Spleen (tissue), 7 donors: ENCODE results near the gene HIPK3.

Experiments used
- CTCF ChIP-seq, 11 experiments: fragments of 200-600 bp in 7 of 11; fragments of 450-650 bp in 4 of 11; sonication (generic) in 4 of 11; IDR thresholded peaks in 8 of 11; conservative IDR thresholded peaks in 3 of 11; 1 replicate in 7 of 11; 2 replicates in 4 of 11; pipeline versions ENCODE4 v1.4.0 to v1.8.0; 2016 to 2021; ENCODE audit warnings: antibody characterized with exemption in 11 of 11, inconsistent platforms in 4 of 11, mild to moderate bottlenecking in 1 of 11
- POLR2A ChIP-seq, 3 donors: fragments of 450-650 bp; IDR thresholded peaks; one replicate each; pipeline ENCODE4 v1.5.1; 2017; ENCODE audit warnings: antibody characterized with exemption in 3 of 3, mild to moderate bottlenecking in 1 of 3
- POLR2AphosphoS5 ChIP-seq, 3 donors: sonication (generic); formaldehyde crosslinking; IDR thresholded peaks; one replicate each; pipeline ENCODE4 v1.5.1; 2017; ENCODE audit warnings: antibody characterized with exemption in 3 of 3
- donor health status: DM: no; HTN: no; CAD: no; lungs with moderate emphysema.
- donor health status: DM: no; HTN: no; CAD: no.
- donor health status: DM: no; HTN: no; CAD: no.

GRCh38 chr11:33273656-33274055 lies 16.5 kb downstream of the HIPK3 start:
- TF ChIP-seq CTCF (IDR thresholded peaks at IDR 0.05 in 8 of 11, conservative IDR thresholded peaks at IDR 0.05 in 3 of 11) (no peak), POLR2AphosphoS5 (IDR thresholded peaks at IDR 0.05) (no peak), POLR2A (IDR thresholded peaks at IDR 0.05) (no peak)
